ENCODE measurements around the gene SPATA6L. TPM values are rescaled to one million over a fixed set of nuclear protein-coding genes. Genes with fewer than 3 reads are reported as not detected.

SPATA6L gene
- total and polyA plus RNA-seq, 2 of the 13 experiments (the other 11 are each of a cell fraction or from before 2014, with no cell fraction given) = 1.1 to 1.9 TPM

DNA sequence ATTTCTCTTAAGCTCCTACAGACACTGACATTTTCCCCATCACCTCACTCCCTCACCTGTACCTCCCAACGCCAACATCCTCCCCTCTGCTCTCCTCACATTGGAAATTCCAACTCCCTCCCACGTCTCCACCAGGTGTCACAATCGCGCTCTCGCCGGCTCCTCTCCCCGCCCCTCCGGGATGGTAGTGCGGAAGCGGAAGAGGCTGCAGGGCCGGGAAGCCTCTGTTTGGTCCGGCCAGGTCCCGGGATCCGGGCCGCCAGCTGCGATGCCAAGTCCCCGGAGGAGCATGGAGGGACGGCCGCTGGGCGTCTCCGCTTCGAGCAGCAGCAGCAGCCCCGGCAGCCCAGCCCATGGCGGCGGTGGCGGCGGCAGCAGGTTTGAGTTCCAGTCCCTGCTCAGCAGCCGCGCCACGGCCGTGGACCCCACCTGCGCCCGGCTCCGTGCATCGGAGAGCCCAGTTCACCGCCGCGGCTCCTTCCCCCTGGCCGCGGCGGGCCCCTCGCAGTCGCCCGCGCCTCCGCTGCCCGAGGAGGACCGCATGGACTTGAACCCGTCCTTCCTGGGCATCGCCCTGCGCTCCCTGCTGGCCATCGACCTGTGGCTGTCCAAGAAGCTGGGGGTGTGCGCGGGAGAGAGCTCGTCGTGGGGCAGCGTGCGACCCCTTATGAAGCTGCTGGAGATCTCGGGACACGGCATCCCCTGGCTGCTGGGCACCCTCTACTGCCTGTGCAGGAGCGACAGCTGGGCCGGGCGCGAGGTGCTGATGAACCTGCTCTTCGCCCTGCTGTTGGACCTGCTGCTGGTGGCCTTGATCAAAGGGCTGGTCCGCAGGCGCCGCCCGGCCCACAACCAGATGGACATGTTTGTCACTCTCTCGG lies 3.9 kb downstream of the SPATA6L start, which contains the start of gene PLPP6 (continued):
- TF ChIP-seq ZBTB7B (CRISPR knock-in tag; IDR thresholded peaks at IDR 0.05) (peak; percentile 77; the same call in 1 of the 2 replicates), ZNF850 (CRISPR knock-in tag; conservative IDR thresholded peaks at IDR 0.05) (peak; percentile 88; the same call in 1 of the 2 replicates), HDAC6 (IDR thresholded peaks at IDR 0.05; ENCODE audit: low read depth, low read length) (no peak), ZNF17 (CRISPR knock-in tag; IDR thresholded peaks at IDR 0.05) (no peak), ZNF703 (CRISPR knock-in tag; IDR thresholded peaks at IDR 0.05; ENCODE audit: borderline replicate concordance) (no peak; the same call in 1 of the 2 replicates), JUND (CRISPR knock-in tag; IDR thresholded peaks at IDR 0.05) (no peak; the same call in 1 of the 2 replicates), NPAS2 (CRISPR knock-in tag; IDR thresholded peaks at IDR 0.05; ENCODE audit: borderline replicate concordance) (no peak), FOXK1 (CRISPR knock-in tag; IDR thresholded peaks at IDR 0.05; ENCODE audit: borderline replicate concordance, low read depth) (peak; percentile 60; the same call in 1 of the 2 replicates), TBX2 (CRISPR knock-in tag; IDR thresholded peaks at IDR 0.05; ENCODE audit: borderline replicate concordance) (peak; percentile 80), ZBTB3 (CRISPR knock-in tag; IDR thresholded peaks at IDR 0.05; ENCODE audit: borderline replicate concordance, low read depth) (no peak), ZNF552 (CRISPR knock-in tag; IDR thresholded peaks at IDR 0.05; ENCODE audit: borderline replicate concordance) (peak; percentile 62; the same call in 1 of the 2 replicates), PCBP1 (IDR thresholded peaks at IDR 0.05; ENCODE audit: borderline replicate concordance, low read depth, low read length) (peak; percentile 81; the same call in 1 of the 2 replicates), KMT2A (CRISPR knock-in tag; IDR thresholded peaks at IDR 0.05) (peak; percentile 78), RFX3 (CRISPR knock-in tag; IDR thresholded peaks at IDR 0.05) (no peak), ZFP36L2 (CRISPR knock-in tag; IDR thresholded peaks at IDR 0.05) (no peak), TBX3 (IDR thresholded peaks at IDR 0.05; ENCODE audit: borderline replicate concordance) (no peak), HOXA3 (CRISPR knock-in tag; IDR thresholded peaks at IDR 0.05) (peak; percentile 69; the same call in 1 of the 2 replicates), PRPF4 (IDR thresholded peaks at IDR 0.05; ENCODE audit: low read depth, low read length, poor library complexity, severe bottlenecking) (no peak), ZNF251 (CRISPR knock-in tag; IDR thresholded peaks at IDR 0.05) (no peak), SMYD3 (CRISPR knock-in tag; IDR thresholded peaks at IDR 0.05) (peak; percentile 78; the same call in 1 of the 2 replicates), POLR2G (IDR thresholded peaks at IDR 0.05; ENCODE audit: low read depth, low read length) (peak; percentile 90), ZFP36 (IDR thresholded peaks at IDR 0.05; ENCODE audit: borderline replicate concordance, low read depth, low read length, partially characterized antibody) (no peak), ZNF317 (CRISPR knock-in tag; IDR thresholded peaks at IDR 0.05) (no peak), NFE2L2 (IDR thresholded peaks at IDR 0.05; ENCODE audit: low read length) (no peak), GATA4 (IDR thresholded peaks at IDR 0.05; ENCODE audit: borderline replicate concordance, low read depth) (no peak)
- TF ChIP-seq, protein P1, sequence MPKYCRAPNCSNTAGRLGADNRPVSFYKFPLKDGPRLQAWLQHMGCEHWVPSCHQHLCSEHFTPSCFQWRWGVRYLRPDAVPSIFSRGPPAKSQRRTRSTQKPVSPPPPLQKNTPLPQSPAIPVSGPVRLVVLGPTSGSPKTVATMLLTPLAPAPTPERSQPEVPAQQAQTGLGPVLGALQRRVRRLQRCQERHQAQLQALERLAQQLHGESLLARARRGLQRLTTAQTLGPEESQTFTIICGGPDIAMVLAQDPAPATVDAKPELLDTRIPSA (CRISPR knock-in tag; IDR thresholded peaks at IDR 0.05; ENCODE audit: borderline replicate concordance) = 0 out of 2 replicates have a peak, but pooled peaks have one; percentile 42
- TF ChIP-seq, protein P2, sequence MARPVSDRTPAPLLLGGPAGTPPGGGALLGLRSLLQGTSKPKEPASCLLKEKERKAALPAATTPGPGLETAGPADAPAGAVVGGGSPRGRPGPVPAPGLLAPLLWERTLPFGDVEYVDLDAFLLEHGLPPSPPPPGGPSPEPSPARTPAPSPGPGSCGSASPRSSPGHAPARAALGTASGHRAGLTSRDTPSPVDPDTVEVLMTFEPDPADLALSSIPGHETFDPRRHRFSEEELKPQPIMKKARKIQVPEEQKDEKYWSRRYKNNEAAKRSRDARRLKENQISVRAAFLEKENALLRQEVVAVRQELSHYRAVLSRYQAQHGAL (CRISPR knock-in tag; IDR thresholded peaks at IDR 0.05; ENCODE audit: not compliant biosample characterization) = peak; percentile 79
- TF ChIP-seq, protein P3, sequence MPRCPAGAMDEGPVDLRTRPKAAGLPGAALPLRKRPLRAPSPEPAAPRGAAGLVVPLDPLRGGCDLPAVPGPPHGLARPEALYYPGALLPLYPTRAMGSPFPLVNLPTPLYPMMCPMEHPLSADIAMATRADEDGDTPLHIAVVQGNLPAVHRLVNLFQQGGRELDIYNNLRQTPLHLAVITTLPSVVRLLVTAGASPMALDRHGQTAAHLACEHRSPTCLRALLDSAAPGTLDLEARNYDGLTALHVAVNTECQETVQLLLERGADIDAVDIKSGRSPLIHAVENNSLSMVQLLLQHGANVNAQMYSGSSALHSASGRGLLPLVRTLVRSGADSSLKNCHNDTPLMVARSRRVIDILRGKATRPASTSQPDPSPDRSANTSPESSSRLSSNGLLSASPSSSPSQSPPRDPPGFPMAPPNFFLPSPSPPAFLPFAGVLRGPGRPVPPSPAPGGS (CRISPR knock-in tag; IDR thresholded peaks at IDR 0.05) = peak; percentile 86; the same call in 1 of the 2 replicates

All from HepG2 (cell line).